WERI-Rb-1 (cell line): ENCODE data around the gene LRP1B.

Experiments
- DNase-seq: peaks from one replicate; pipeline ENCODE4 v3.0.0-alpha.2; 2020
- H3K27ac ChIP-seq: fragments of 250-450 bp; sonication (Bioruptor Pico); 2 replicates; pipeline ENCODE4 v1.5.1; 2020; ENCODE audit warnings: mild to moderate bottlenecking, moderate library complexity
- H3K27me3 ChIP-seq: fragments of 250-450 bp; sonication (Bioruptor Pico); 2 replicates; pipeline ENCODE4 v1.5.1; 2021; ENCODE audit warnings: mild to moderate bottlenecking, low read depth, moderate library complexity; ENCODE audit not compliant: insufficient read depth, severe bottlenecking
- H3K36me3 ChIP-seq: fragments of 250-450 bp; sonication (Bioruptor Pico); 2 replicates; pipeline ENCODE4 v1.5.1; 2020; ENCODE audit warnings: mild to moderate bottlenecking, moderate library complexity
- H3K4me3 ChIP-seq: 2 replicates; pipeline ENCODE4 v1.5.1; 2011; ENCODE audit warnings: low read depth, mild to moderate bottlenecking, control low read depth, low read length
- H3K9me3 ChIP-seq: fragments of 250-450 bp; sonication (Bioruptor Pico); 2 replicates; pipeline ENCODE4 v1.5.1; 2021; ENCODE audit warnings: mild to moderate bottlenecking, moderate library complexity; ENCODE audit not compliant: severe bottlenecking
- TF ChIP-seq, protein P1 (sequence below): IDR thresholded peaks from 2 replicates; pipeline ENCODE4 v1.5.1; 2011; ENCODE audit warnings: low read depth, mild to moderate bottlenecking, control low read depth, inconsistent platforms, low read length

The LRP1B gene

DNA sequence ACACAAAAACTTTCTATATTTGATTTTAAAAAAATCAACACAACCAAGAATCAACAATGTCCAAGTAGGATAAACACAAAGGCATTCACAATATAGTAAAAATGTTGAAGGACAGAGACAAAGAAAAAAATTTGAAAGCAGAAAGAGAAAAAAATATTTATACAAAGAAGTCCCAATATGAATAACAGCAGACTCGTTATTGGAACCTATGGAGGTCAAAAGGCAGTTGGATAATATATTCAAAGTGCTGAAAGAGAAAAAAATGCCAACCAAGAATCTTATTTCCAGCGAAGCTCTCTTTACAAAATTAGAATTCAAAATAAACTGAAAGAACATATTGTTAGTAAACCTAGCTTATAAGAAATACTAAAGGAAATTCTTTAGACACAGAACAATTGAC, 859.5 kb downstream of the LRP1B start:
- TF ChIP-seq, protein P1, sequence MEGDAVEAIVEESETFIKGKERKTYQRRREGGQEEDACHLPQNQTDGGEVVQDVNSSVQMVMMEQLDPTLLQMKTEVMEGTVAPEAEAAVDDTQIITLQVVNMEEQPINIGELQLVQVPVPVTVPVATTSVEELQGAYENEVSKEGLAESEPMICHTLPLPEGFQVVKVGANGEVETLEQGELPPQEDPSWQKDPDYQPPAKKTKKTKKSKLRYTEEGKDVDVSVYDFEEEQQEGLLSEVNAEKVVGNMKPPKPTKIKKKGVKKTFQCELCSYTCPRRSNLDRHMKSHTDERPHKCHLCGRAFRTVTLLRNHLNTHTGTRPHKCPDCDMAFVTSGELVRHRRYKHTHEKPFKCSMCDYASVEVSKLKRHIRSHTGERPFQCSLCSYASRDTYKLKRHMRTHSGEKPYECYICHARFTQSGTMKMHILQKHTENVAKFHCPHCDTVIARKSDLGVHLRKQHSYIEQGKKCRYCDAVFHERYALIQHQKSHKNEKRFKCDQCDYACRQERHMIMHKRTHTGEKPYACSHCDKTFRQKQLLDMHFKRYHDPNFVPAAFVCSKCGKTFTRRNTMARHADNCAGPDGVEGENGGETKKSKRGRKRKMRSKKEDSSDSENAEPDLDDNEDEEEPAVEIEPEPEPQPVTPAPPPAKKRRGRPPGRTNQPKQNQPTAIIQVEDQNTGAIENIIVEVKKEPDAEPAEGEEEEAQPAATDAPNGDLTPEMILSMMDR = no peak
- Histone ChIP-seq H3K9me3 (no peaks in the 10 kb centered on the region), H3K27me3 (no peaks in the 10 kb centered on the region), H3K27ac (no peak overlapping the region), H3K36me3 (no peaks in the 10 kb centered on the region), H3K4me3 (no peak overlapping the region)
- no peak for DNase-seq

DNA sequence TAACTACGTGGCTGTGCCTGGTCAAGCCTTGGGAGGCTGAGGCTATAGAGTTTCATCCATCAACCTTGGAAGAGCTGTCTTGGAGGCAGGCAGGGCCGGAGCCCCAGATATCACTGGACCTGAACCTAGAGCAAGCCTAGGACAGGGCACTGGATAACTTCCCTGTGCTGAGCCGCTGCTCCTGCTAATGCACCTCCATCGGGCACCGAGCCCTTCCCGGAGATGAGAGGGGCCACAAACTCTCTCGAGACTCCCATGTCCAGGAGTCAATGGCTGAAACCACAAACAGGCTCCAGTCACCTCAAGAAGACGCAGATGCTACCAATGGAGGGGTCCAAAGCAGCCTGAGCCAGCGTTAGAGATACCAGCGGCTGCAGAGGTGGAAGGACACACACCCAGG, 866.0 kb downstream of the LRP1B start:
- TF ChIP-seq, protein P1 = no peak
- no peak overlapping the region for H3K27ac ChIP-seq
- H3K27me3 ChIP-seq = no peaks in the 10 kb centered on the region
- no peaks in the 10 kb centered on the region for H3K9me3 ChIP-seq
- H3K36me3 ChIP-seq = no peaks in the 10 kb centered on the region
- H3K4me3 ChIP-seq = no peak overlapping the region
- no peak for DNase-seq

DNA sequence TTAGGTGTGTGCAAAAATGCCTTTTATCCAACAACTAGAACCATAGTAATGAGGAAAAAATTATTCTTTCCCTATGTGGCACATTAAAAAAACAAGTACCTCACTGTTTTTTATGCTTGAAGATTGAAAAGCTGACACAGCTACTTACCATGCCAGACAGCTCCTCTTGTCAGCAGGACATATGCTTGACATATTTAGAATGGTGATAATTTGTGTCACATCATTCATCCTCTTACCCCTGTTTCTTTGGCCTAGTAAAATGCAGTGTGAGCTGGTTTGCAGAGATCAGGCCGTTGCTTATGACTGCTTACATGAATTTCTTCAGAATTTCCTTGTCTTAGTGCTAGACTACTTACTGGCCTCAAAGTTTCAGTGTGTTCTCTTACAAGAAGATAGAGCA, 869.9 kb downstream of the LRP1B start:
- no peak overlapping the region for H3K4me3 ChIP-seq
- H3K27ac ChIP-seq = no peak overlapping the region
- no peaks in the 10 kb centered on the region for H3K27me3 ChIP-seq
- TF ChIP-seq, protein P1 = no peak
- no peaks in the 10 kb centered on the region for H3K36me3 ChIP-seq
- no peaks in the 10 kb centered on the region for H3K9me3 ChIP-seq
- DNase-seq = no peak

DNA sequence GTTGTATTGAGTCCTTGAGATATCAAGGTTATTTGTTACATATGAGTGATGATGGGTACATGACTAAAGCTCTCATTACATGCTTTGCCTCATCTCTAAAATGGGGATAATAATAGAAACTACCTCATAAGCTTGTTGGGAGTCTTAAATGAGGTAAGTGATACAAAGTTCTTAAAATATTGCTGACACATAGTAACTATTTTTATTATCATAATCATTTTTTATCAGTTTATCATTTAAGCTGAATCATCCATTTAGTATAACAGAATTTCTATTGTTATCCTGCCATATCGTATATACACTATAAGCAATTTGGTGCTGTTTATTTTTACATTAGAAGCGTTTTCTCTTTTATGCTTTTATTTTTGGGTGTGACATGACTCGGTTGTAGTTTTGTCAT, 871.1 kb downstream of the LRP1B start:
- TF ChIP-seq, protein P1 = no peak
- no peak overlapping the region for H3K4me3 ChIP-seq
- no peaks in the 10 kb centered on the region for H3K27me3 ChIP-seq
- H3K27ac ChIP-seq = no peak overlapping the region
- no peak for DNase-seq
- H3K36me3 ChIP-seq = no peaks in the 10 kb centered on the region
- no peaks in the 10 kb centered on the region for H3K9me3 ChIP-seq

DNA sequence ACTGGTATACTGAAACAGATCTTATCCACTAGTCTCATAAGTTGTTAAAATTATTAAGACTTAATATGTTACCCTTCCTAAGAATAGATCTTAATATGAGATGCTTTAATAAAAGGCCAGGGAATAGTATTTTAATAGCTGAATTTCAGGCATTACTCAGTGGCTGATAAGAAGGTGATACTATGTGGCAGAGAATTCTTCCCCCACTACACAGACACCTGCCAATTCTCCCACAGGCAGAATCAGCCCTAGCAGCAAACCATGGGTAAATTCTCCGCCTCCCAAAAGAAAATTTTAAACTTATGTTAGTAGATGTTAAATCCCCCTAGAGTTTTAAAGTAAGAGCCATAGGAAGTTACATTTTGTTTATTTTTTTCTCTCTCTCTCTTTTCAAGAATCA, 888.8 kb downstream of the LRP1B start:
- TF ChIP-seq, protein P1 = no peak
- no peaks in the 10 kb centered on the region for H3K9me3 ChIP-seq
- no peak overlapping the region for H3K4me3 ChIP-seq
- no peaks in the 10 kb centered on the region for H3K36me3 ChIP-seq
- no peak for DNase-seq
- no peaks in the 10 kb centered on the region for H3K27me3 ChIP-seq
- no peak overlapping the region for H3K27ac ChIP-seq

DNA sequence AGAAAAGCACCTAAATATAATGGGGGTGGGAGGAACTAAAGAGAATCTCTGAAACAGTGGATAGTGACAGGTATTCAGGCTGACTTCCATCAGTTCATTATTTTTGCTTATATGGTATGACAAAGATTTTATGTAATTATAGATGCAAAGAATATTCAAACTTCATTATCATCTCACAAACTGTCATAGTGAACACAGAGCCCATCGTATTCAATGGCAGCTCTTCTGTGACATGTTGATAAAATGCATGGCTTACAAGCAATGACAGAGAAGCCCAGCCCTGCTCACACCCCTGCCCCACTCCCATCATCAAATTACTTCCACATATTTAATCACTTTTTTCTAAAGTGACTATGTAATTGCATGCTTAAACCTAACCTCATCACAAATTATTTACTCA, 904.3 kb downstream of the LRP1B start:
- Histone ChIP-seq H3K36me3 (no peaks in the 10 kb centered on the region), H3K27me3 (no peaks in the 10 kb centered on the region), H3K27ac (no peak overlapping the region), H3K4me3 (no peak overlapping the region), H3K9me3 (no peaks in the 10 kb centered on the region)
- TF ChIP-seq, protein P1 = no peak
- DNase-seq = no peak
